GM19023 (cell line): ENCODE data around the gene NTRK2.
"Not testable (repeated sequence)": the region's sequence is repeated elsewhere in the genome, so short reads cannot be mapped to it uniquely, and the experiment has no call there.

Experiments
- ATAC-seq: cut with Tn5 transposase; IDR thresholded peaks from one replicate; pipeline ENCODE4 v1.9.1; 2021; ENCODE audit warnings: mild to moderate bottlenecking, moderate library complexity; ENCODE audit not compliant: unreplicated experiment

NTRK2 gene

GRCh38 chr9:84874596-84874995, 205.1 kb downstream of the NTRK2 start:
- ATAC-seq = no peak

GRCh38 chr9:84875193-84875592, 205.7 kb downstream of the NTRK2 start:
- ATAC-seq = no peak

GRCh38 chr9:84879631-84880030, 210.1 kb downstream of the NTRK2 start:
- ATAC-seq = no peak

- no peak for ATAC-seq
Measured at GRCh38 chr9:84880835-84881234, 211.3 kb downstream of the NTRK2 start.

- ATAC-seq = no peak
Measured at GRCh38 chr9:84886866-84887265, 217.3 kb downstream of the NTRK2 start.

GRCh38 chr9:84891924-84892323, 222.4 kb downstream of the NTRK2 start:
- no peak for ATAC-seq

- ATAC-seq = no peak
Measured at GRCh38 chr9:84893419-84894128, 224.0 kb downstream of the NTRK2 start.

GRCh38 chr9:84894859-84895258, 225.3 kb downstream of the NTRK2 start:
- ATAC-seq = no peak

- no peak for ATAC-seq
Measured at GRCh38 chr9:84897362-84898094, 228.0 kb downstream of the NTRK2 start.

GRCh38 chr9:84898188-84898587, 228.7 kb downstream of the NTRK2 start:
- no peak for ATAC-seq

- ATAC-seq = not testable (repeated sequence)
Measured at GRCh38 chr9:84898618-84899017, 229.1 kb downstream of the NTRK2 start.

GRCh38 chr9:84899326-84899725, 229.8 kb downstream of the NTRK2 start:
- no peak for ATAC-seq

- no peak for ATAC-seq
Measured at GRCh38 chr9:84900421-84900820, 230.9 kb downstream of the NTRK2 start.

- no peak for ATAC-seq
Measured at GRCh38 chr9:84903963-84904362, 234.4 kb downstream of the NTRK2 start.

- ATAC-seq = no peak
Measured at GRCh38 chr9:84916769-84917168, 247.2 kb downstream of the NTRK2 start.

- no peak for ATAC-seq
Measured at GRCh38 chr9:84917366-84918070, 248.0 kb downstream of the NTRK2 start.

- no peak for ATAC-seq
Measured at GRCh38 chr9:84919440-84919839, 249.9 kb downstream of the NTRK2 start.

- no peak for ATAC-seq
Measured at GRCh38 chr9:84921175-84921574, 251.6 kb downstream of the NTRK2 start.

- ATAC-seq = no peak
Measured at GRCh38 chr9:84922051-84922450, 252.5 kb downstream of the NTRK2 start.

- ATAC-seq = no peak
Measured at GRCh38 chr9:84924266-84924665, 254.7 kb downstream of the NTRK2 start.

- no peak for ATAC-seq
Measured at GRCh38 chr9:84925225-84925872, 255.8 kb downstream of the NTRK2 start.
